ENCODE measurements around the gene LRRC45.

LRRC45 gene

GRCh38 chr17:82080048-82080788 is 57.1 kb downstream of the LRRC45 start:
- in situ Hi-C loops (cut with HindIII; ENCODE audit: low sequenced_read_pairs) = no loop called here

Measured in DLD1 (cell line).